HepG2 (cell line): ENCODE data around the gene TMEM59.
"Not testable (repeated sequence)": the region's sequence is repeated elsewhere in the genome, so short reads cannot be mapped to it uniquely, and the experiment has no call there.

ENCODE experiments used
- POLR2A ChIP-seq, 2 experiments: IDR thresholded peaks; 2 replicates each; pipeline ENCODE4 v1.6.1; 2011; ENCODE audit warnings: low read depth in 2 of 2, low read length in 2 of 2, mild to moderate bottlenecking in 1 of 2, moderate library complexity in 1 of 2; ENCODE audit not compliant: insufficient read depth in 1 of 2
- SP1 ChIP-seq, 2 experiments: fragments of 450-650 bp in 1 of 2; sonication (generic) in 1 of 2; formaldehyde crosslinking in 1 of 2; IDR thresholded peaks; 2 replicates each; pipeline versions ENCODE4 v1.4.0 to v1.6.1; 2016 to 2020; ENCODE audit warnings: missing genetic modification reagents in 1 of 2
- TAF1 ChIP-seq: sonication (generic); formaldehyde crosslinking; IDR thresholded peaks from 2 replicates; pipeline ENCODE4 v1.4.0; 2020; ENCODE audit warnings: missing genetic modification reagents

- not testable (repeated sequence) for TF ChIP-seq TAF1 (CRISPR knock-in tag); POLR2A (IDR thresholded peaks at IDR 0.05; ENCODE audit: insufficient read depth in 1 of 2, low read depth in 2 of 2, low read length in 2 of 2); SP1 (IDR thresholded peaks at IDR 0.05); SP1 (CRISPR knock-in tag; IDR thresholded peaks at IDR 0.05)
These were observed 33.3 kb downstream of the TMEM59 start for GRCh38 chr1:54019562-54020176.
